GM18873 (cell line): ENCODE data around the gene SLC25A19.

Source experiments
- ATAC-seq: cut with Tn5 transposase; IDR thresholded peaks from one replicate; pipeline ENCODE4 v1.9.1; 2021; ENCODE audit warnings: mild to moderate bottlenecking, moderate library complexity, moderate number of reproducible peaks; ENCODE audit not compliant: unreplicated experiment, low FRiP score

SLC25A19 gene

GRCh38 chr17:75289115-75289831 lies at the start of gene SLC25A19:
Gene SLC25A19, minus strand, starts transcription at chr17:75289433. Its CDS starts 2,669 bp downstream, at chr17:75286764.
- ATAC-seq, result peak; percentile 92

GRCh38 chr17:75338335-75338734 lies 49.1 kb upstream of the SLC25A19 start:
- ATAC-seq, result no peak

- no peak for ATAC-seq
These were observed 46.1 kb upstream of the SLC25A19 start for GRCh38 chr17:75335315-75335714.

GRCh38 chr17:75334723-75335122 lies 45.5 kb upstream of the SLC25A19 start:
- ATAC-seq, result no peak

GRCh38 chr17:75331671-75332070 lies 42.4 kb upstream of the SLC25A19 start:
- ATAC-seq, result no peak

GRCh38 chr17:75327757-75328156 lies 38.5 kb upstream of the SLC25A19 start:
- no peak for ATAC-seq

- ATAC-seq, result no peak
These were observed 37.1 kb upstream of the SLC25A19 start for GRCh38 chr17:75326226-75326848.

- ATAC-seq, result no peak
These were observed 36.6 kb upstream of the SLC25A19 start for GRCh38 chr17:75325827-75326225.

GRCh38 chr17:75325348-75325747 lies 36.1 kb upstream of the SLC25A19 start:
- ATAC-seq, result no peak

- no peak for ATAC-seq
These were observed 32.3 kb upstream of the SLC25A19 start for GRCh38 chr17:75321506-75321905.

- ATAC-seq, result peak; percentile 45
These were observed 30.9 kb upstream of the SLC25A19 start for GRCh38 chr17:75319904-75320691.

GRCh38 chr17:75318615-75319222 lies 29.5 kb upstream of the SLC25A19 start:
- no peak for ATAC-seq

GRCh38 chr17:75318211-75318610 lies 29.0 kb upstream of the SLC25A19 start:
- no peak for ATAC-seq

GRCh38 chr17:75317671-75318070 lies 28.4 kb upstream of the SLC25A19 start:
- no peak for ATAC-seq

- no peak for ATAC-seq
These were observed 27.0 kb upstream of the SLC25A19 start for GRCh38 chr17:75316253-75316652.

GRCh38 chr17:75315541-75316243 lies 26.5 kb upstream of the SLC25A19 start:
- no peak for ATAC-seq

GRCh38 chr17:75313941-75314551 lies 24.8 kb upstream of the SLC25A19 start:
- no peak for ATAC-seq

- no peak for ATAC-seq
These were observed 19.7 kb upstream of the SLC25A19 start for GRCh38 chr17:75308732-75309629.
